IMR-90 (cell line): Measurements from ENCODE around the gene CELSR2. TPM values are rescaled to one million over a fixed set of nuclear protein-coding genes. Genes with fewer than 3 reads are reported as not detected.

Experiments used
- ATAC-seq: fragments of 200-7000 bp; cut with Tn5 transposase; 2 replicates; pipeline ENCODE4 v1.9.1; 2020; ENCODE audit warnings: low read depth, mild to moderate bottlenecking, moderate library complexity
- BruUV-seq: library from RNA; stranded (reverse); fragments of 400-500 nt; replicated peaks from 2 replicates; lab custom pipeline; 2021; lab: Mats Ljungman, UMichigan
- CTCF ChIA-PET: fragments of 300-600 bp; formaldehyde crosslinking; extraction: SDS; loops from one replicate; lab custom pipeline; 2021; ENCODE audit warnings: antibody characterized with exemption; lab: Yijun Ruan, JAX
- POLR2A ChIA-PET: fragments of 300-600 bp; sonication (Branson Sonifier 250); formaldehyde crosslinking; loops from one replicate; lab custom pipeline; 2022; ENCODE audit warnings: antibody characterized with exemption; ENCODE audit not compliant: unreplicated experiment; lab: Charles Lee
- DNase-seq: peaks from one replicate; pipeline ENCODE4 v3.0.0; 2013
- H2AFZ ChIP-seq: replicated peaks from 2 replicates; pipeline ENCODE3; 2013; ENCODE audit warnings: low read length, mild to moderate bottlenecking; ENCODE audit not compliant: poor library complexity
- H2AK5ac ChIP-seq: 2 replicates; pipeline ENCODE4 v1.6.1; 2013; ENCODE audit warnings: low read depth, low read length, inconsistent platforms
- H2AK9ac ChIP-seq: replicated peaks from 2 replicates; pipeline ENCODE3; 2013; ENCODE audit warnings: mild to moderate bottlenecking, low read depth, low read length, moderate library complexity; ENCODE audit not compliant: poor library complexity
- H2BK120ac ChIP-seq: 2 replicates; pipeline ENCODE4 v1.6.1; 2013; ENCODE audit warnings: low read depth, low read length, inconsistent platforms
- H2BK15ac ChIP-seq: 3 replicates; pipeline ENCODE4 v1.6.1; 2013; ENCODE audit warnings: low read depth, low read length, inconsistent platforms
- H2BK20ac ChIP-seq: 2 replicates; pipeline ENCODE4 v1.6.1; 2013; ENCODE audit warnings: low read depth, mild to moderate bottlenecking, inconsistent platforms, low read length, moderate library complexity
- H2BK5ac ChIP-seq: 2 replicates; pipeline ENCODE4 v1.6.1; 2013; ENCODE audit warnings: mild to moderate bottlenecking, low read depth, low read length, inconsistent platforms; ENCODE audit not compliant: poor library complexity, severe bottlenecking
- H3K14ac ChIP-seq: replicated peaks from 2 replicates; pipeline ENCODE4 v1.6.1; 2013; ENCODE audit warnings: low read depth, low read length, inconsistent platforms
- H3K18ac ChIP-seq: 2 replicates; pipeline ENCODE4 v1.6.1; 2013; ENCODE audit warnings: low read depth, low read length, control low read depth
- H3K23ac ChIP-seq: 2 replicates; pipeline ENCODE4 v1.6.1; 2013; ENCODE audit warnings: low read depth, low read length, inconsistent platforms
- H3K27ac ChIP-seq: 2 replicates; pipeline ENCODE4 v1.5.1; 2013; ENCODE audit warnings: mild to moderate bottlenecking, control low read depth, low read length; ENCODE audit not compliant: insufficient read depth
- H3K27me3 ChIP-seq: 2 replicates; pipeline ENCODE4 v1.6.1; 2013; ENCODE audit warnings: low read length; ENCODE audit not compliant: control insufficient read depth, insufficient read depth
- H3K36me3 ChIP-seq: 2 replicates; pipeline ENCODE4 v1.6.1; 2013; ENCODE audit warnings: low read length, mixed read lengths; ENCODE audit not compliant: control insufficient read depth, insufficient read depth
- H3K4ac ChIP-seq: 2 replicates; pipeline ENCODE4 v1.6.1; 2013; ENCODE audit warnings: low read depth, low read length, inconsistent platforms
- H3K4me1 ChIP-seq: 2 replicates; pipeline ENCODE4 v1.6.1; 2013; ENCODE audit warnings: low read length, mixed read lengths; ENCODE audit not compliant: control insufficient read depth, insufficient read depth
- H3K4me2 ChIP-seq: 2 replicates; pipeline ENCODE4 v1.6.1; 2013; ENCODE audit warnings: low read depth, mild to moderate bottlenecking, control low read depth, low read length, moderate library complexity
- H3K4me3 ChIP-seq: 2 replicates; pipeline ENCODE4 v1.5.1; 2013; ENCODE audit warnings: low read depth, mild to moderate bottlenecking, control low read depth, low read length, moderate library complexity; ENCODE audit not compliant: insufficient read depth
- H3K56ac ChIP-seq: 2 replicates; pipeline ENCODE4 v1.6.1; 2013; ENCODE audit warnings: low read length, inconsistent platforms; ENCODE audit not compliant: insufficient read depth; ENCODE audit errors: extremely low read depth
- H3K79me1 ChIP-seq, 2 experiments: 2 replicates each; pipeline ENCODE4 v1.6.1; 2013; ENCODE audit warnings: low read length in 2 of 2, inconsistent platforms in 1 of 2, low read depth in 1 of 2
- H3K9ac ChIP-seq: 2 replicates; pipeline ENCODE4 v1.6.1; 2013; ENCODE audit warnings: low read depth, low read length, control low read depth
- H3K9me1 ChIP-seq: 2 replicates; pipeline ENCODE4 v1.6.1; 2013; ENCODE audit warnings: low read length, inconsistent platforms; ENCODE audit not compliant: insufficient read depth
- H3K9me3 ChIP-seq: 2 replicates; pipeline ENCODE4 v1.6.1; 2013; ENCODE audit warnings: low read length; ENCODE audit not compliant: control insufficient read depth, insufficient read depth
- H4K20me1 ChIP-seq: 2 replicates; pipeline ENCODE4 v1.6.1; 2013; ENCODE audit warnings: low read length, inconsistent platforms; ENCODE audit not compliant: insufficient read depth
- H4K5ac ChIP-seq: 2 replicates; pipeline ENCODE4 v1.6.1; 2013; ENCODE audit warnings: mild to moderate bottlenecking, low read depth, low read length, control low read depth
- H4K8ac ChIP-seq, 2 experiments: 2 replicates each; pipeline ENCODE4 v1.6.1; 2013; ENCODE audit warnings: low read depth in 2 of 2, low read length in 2 of 2, control low read depth in 1 of 2, inconsistent platforms in 1 of 2
- H4K91ac ChIP-seq: 2 replicates; pipeline ENCODE4 v1.6.1; 2013; ENCODE audit warnings: low read depth, low read length, inconsistent platforms; ENCODE audit not compliant: insufficient read depth
- BHLHE40 ChIP-seq: fragments of 150-350 bp; IDR thresholded peaks from 2 replicates; pipeline ENCODE4 v1.6.1; 2016; ENCODE audit warnings: mild to moderate bottlenecking, low read depth, low read length
- CEBPB ChIP-seq: IDR thresholded peaks from 2 replicates; pipeline ENCODE4 v1.6.1; 2012; ENCODE audit warnings: low read depth, low read length, improper control_type of control experiment
- CHD1 ChIP-seq: IDR thresholded peaks from 2 replicates; pipeline ENCODE4 v1.6.1; 2012; ENCODE audit warnings: low read depth, low read length, improper control_type of control experiment
- FOS ChIP-seq: fragments of 150-350 bp; IDR thresholded peaks from 2 replicates; pipeline ENCODE4 v1.6.1; 2016; ENCODE audit warnings: low read depth, low read length
- MAFK ChIP-seq: IDR thresholded peaks from 2 replicates; pipeline ENCODE4 v1.6.1; 2012; ENCODE audit warnings: low read depth, low read length, improper control_type of control experiment
- MAZ ChIP-seq: IDR thresholded peaks from 2 replicates; pipeline ENCODE4 v1.6.1; 2012; ENCODE audit warnings: low read depth, mild to moderate bottlenecking, low read length, improper control_type of control experiment, moderate library complexity, borderline replicate concordance
- NFE2L2 ChIP-seq: fragments of 150-350 bp; IDR thresholded peaks from 2 replicates; pipeline ENCODE4 v1.6.1; 2016; ENCODE audit warnings: low read depth, mild to moderate bottlenecking, low read length
- POLR2A ChIP-seq: IDR thresholded peaks from 2 replicates; pipeline ENCODE4 v1.6.1; 2012; ENCODE audit warnings: mild to moderate bottlenecking, low read depth, low read length
- RAD21 ChIP-seq: IDR thresholded peaks from 2 replicates; pipeline ENCODE4 v1.6.1; 2012; ENCODE audit warnings: low read length, improper control_type of control experiment
- RCOR1 ChIP-seq: IDR thresholded peaks from 2 replicates; pipeline ENCODE4 v1.6.1; 2012; ENCODE audit warnings: mild to moderate bottlenecking, low read length, improper control_type of control experiment; ENCODE audit not compliant: insufficient replicate concordance
- SMC3 ChIP-seq: fragments of 150-350 bp; IDR thresholded peaks from 2 replicates; pipeline ENCODE4 v1.6.1; 2016; ENCODE audit warnings: low read depth, mild to moderate bottlenecking, antibody characterized with exemption, low read length, moderate library complexity
- WGBS, 2 experiments: methylation state at CpG; one replicate each; pipeline versions ENCODE4 v1.1.5 to v1.1.7; 2013; ENCODE audit warnings: missing lambda C conversion rate in 2 of 2; ENCODE audit not compliant: insufficient read length in 1 of 2; ENCODE audit errors: extremely low coverage in 2 of 2; 5-methylcytosine and 5-hydroxymethylcytosine counted together
- dilution Hi-C: fragments of 300-500 bp; cut with HindIII; formaldehyde crosslinking; loops from one replicate; pipeline ENCODE4 v1.14.3; 2018; ENCODE audit warnings: low sequenced_read_pairs; ENCODE audit not compliant: unreplicated experiment
- in situ Hi-C: fragments of 300-500 bp; cut with MboI; formaldehyde crosslinking; loops from 3 replicates; pipeline ENCODE4 v1.14.3; 2019; ENCODE audit warnings: low sequenced_read_pairs, inconsistent platforms, mixed read lengths
- intact Hi-C: fragments of 100-400 bp; cut with micrococcal nuclease; formaldehyde crosslinking; loops from 2 replicates; pipeline ENCODE4 v1.10.0; 2022
- polyA plus RNA-seq, 3 experiments: library from polyadenylated mRNA; depleted of rRNA; stranded (reverse); fragments of >200 nt; gene quantifications; 2 replicates each; pipeline ENCODE4 v1.2.3, GENCODE V29; 2012; ENCODE audit warnings: low replicate concordance in 1 of 3
- total RNA-seq: library from RNA; depleted of rRNA; stranded (reverse); fragments of >200 nt; gene quantifications from 2 replicates; pipeline ENCODE4 v1.2.3, GENCODE V29; 2012
- TF ChIP-seq, protein P1 (sequence below): conservative IDR thresholded peaks from 2 replicates; pipeline ENCODE4 v1.5.1; 2012; ENCODE audit warnings: mild to moderate bottlenecking, low read depth, low read length, improper control_type of control experiment
- TF ChIP-seq, protein P2 (sequence below): fragments of 150-350 bp; IDR thresholded peaks from 2 replicates; pipeline ENCODE4 v1.6.1; 2017; ENCODE audit warnings: mild to moderate bottlenecking, antibody characterized with exemption, low read length, low read depth
- TF ChIP-seq, protein P3 (sequence below): fragments of 150-350 bp; IDR thresholded peaks from 2 replicates; pipeline ENCODE4 v1.6.1; 2016; ENCODE audit warnings: low read depth, mild to moderate bottlenecking, low read length, moderate library complexity, borderline replicate concordance

The CELSR2 gene
- total and polyA plus RNA-seq, 2 of the 4 experiments (the other 2 are of a cell fraction), result 1.3 to 5.3 TPM

DNA sequence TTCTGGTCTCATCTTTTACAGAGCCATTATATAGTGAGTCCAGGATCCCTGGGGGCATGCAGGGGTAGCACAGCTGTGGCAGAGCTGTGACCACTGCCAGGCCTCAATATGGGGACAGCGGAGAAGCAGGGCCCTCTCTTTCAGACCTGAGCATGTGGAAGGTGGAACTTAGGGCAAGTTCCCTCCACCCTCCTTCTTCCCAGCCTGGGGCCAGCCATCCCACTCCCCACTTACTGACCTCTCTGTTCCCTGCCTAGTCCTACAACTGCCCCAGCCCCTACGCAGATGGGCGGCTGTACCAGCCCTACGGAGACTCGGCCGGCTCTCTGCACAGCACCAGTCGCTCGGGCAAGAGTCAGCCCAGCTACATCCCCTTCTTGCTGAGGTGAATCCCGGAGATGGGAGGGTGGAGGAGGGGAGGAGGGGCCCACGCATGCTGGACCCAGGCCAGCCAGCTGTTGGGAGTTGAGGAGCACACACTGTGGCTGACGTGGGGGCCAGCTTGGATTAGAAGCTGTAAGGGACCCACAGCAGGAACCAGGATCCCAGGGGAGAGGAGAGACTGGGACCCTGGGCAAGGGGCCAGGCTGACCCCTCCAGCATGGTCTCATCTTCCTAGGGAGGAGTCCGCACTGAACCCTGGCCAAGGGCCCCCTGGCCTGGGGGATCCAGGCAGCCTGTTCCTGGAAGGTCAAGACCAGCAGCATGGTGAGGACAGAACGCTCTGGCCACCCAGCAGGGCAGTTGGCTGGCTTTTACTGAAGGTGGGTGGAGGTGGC, 22.9 kb downstream of the CELSR2 start:
- Histone ChIP-seq H3K27me3 (no peaks in the 10 kb centered on the region), H3K4me3 (no peak overlapping the region), H3K4ac (peak overlapping the region; percentile 6; the same call in 1 of the 2 replicates), H3K56ac (no peak overlapping the region), H4K20me1 (no peaks in the 10 kb centered on the region), H3K14ac (no peak overlapping the region), H2BK20ac (no peak overlapping the region), H2AFZ (no peak overlapping the region), H3K27ac (no peak overlapping the region), H4K8ac (no peak overlapping the region), H2BK15ac (no peak overlapping the region), H3K9me3 (peaks cover 2% of the 10 kb centered on the region; the same call in 1 of the 2 replicates), H3K4me1 (peaks cover 12% of the 10 kb centered on the region), H3K79me1 (peaks cover 0 to 2% of the 10 kb centered on the region in 2 experiments; a peak in 2 of 4 replicates), H2AK9ac (peak overlapping the region; percentile 68), H2AK5ac (no peak overlapping the region), H4K91ac (no peak overlapping the region), H3K9me1 (peaks cover 4% of the 10 kb centered on the region; the same call in 1 of the 2 replicates), H3K18ac (no peak overlapping the region), H3K9ac (no peak overlapping the region), H3K23ac (no peak overlapping the region), H3K36me3 (peaks cover 2% of the 10 kb centered on the region; the same call in 1 of the 2 replicates), H4K5ac (no peak overlapping the region), H2BK5ac (no peak overlapping the region), H3K4me2 (no peak overlapping the region), H2BK120ac (no peak overlapping the region)
- WGBS, 2 experiments, result 85% methylated on average over 4 of the region's 13 CpGs; no CpG with 5 or more reads in 1 of the 2 experiments
- ATAC-seq (no peak), DNase-seq (no peak)
- TF ChIP-seq, protein P1, sequence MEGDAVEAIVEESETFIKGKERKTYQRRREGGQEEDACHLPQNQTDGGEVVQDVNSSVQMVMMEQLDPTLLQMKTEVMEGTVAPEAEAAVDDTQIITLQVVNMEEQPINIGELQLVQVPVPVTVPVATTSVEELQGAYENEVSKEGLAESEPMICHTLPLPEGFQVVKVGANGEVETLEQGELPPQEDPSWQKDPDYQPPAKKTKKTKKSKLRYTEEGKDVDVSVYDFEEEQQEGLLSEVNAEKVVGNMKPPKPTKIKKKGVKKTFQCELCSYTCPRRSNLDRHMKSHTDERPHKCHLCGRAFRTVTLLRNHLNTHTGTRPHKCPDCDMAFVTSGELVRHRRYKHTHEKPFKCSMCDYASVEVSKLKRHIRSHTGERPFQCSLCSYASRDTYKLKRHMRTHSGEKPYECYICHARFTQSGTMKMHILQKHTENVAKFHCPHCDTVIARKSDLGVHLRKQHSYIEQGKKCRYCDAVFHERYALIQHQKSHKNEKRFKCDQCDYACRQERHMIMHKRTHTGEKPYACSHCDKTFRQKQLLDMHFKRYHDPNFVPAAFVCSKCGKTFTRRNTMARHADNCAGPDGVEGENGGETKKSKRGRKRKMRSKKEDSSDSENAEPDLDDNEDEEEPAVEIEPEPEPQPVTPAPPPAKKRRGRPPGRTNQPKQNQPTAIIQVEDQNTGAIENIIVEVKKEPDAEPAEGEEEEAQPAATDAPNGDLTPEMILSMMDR, result no peak
- TF ChIP-seq, protein P2, sequence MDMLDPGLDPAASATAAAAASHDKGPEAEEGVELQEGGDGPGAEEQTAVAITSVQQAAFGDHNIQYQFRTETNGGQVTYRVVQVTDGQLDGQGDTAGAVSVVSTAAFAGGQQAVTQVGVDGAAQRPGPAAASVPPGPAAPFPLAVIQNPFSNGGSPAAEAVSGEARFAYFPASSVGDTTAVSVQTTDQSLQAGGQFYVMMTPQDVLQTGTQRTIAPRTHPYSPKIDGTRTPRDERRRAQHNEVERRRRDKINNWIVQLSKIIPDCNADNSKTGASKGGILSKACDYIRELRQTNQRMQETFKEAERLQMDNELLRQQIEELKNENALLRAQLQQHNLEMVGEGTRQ, result no peak
- no peak for TF ChIP-seq CEBPB
- no peak for TF ChIP-seq FOS
- TF ChIP-seq MAFK, result no peak
- TF ChIP-seq RAD21, result no peak
- TF ChIP-seq POLR2A, result no peak
- no peak for TF ChIP-seq RCOR1
- TF ChIP-seq, protein P3, sequence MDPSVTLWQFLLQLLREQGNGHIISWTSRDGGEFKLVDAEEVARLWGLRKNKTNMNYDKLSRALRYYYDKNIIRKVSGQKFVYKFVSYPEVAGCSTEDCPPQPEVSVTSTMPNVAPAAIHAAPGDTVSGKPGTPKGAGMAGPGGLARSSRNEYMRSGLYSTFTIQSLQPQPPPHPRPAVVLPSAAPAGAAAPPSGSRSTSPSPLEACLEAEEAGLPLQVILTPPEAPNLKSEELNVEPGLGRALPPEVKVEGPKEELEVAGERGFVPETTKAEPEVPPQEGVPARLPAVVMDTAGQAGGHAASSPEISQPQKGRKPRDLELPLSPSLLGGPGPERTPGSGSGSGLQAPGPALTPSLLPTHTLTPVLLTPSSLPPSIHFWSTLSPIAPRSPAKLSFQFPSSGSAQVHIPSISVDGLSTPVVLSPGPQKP, result no peak
- no peak for TF ChIP-seq SMC3
- no peak for TF ChIP-seq CHD1
- no peak for TF ChIP-seq BHLHE40
- TF ChIP-seq NFE2L2, result no peak
- no peak for TF ChIP-seq MAZ
- CTCF ChIA-PET, result no interaction called here
- POLR2A ChIA-PET, result no interaction called here
- BruUV-seq, result no TSS peak
- dilution Hi-C loops (no loop called here), intact Hi-C loops (no loop called here), in situ Hi-C loops (no loop called here)
